NT2/D1 (cell line): Measurements from ENCODE around the gene PDE11A.

Experiments
- YY1 ChIP-seq: IDR thresholded peaks from 2 replicates; pipeline ENCODE4 v1.6.1; 2011; ENCODE audit not compliant: insufficient read length, insufficient read depth
- ZNF274 ChIP-seq: IDR thresholded peaks from 2 replicates; pipeline ENCODE4 v1.6.1; 2011; ENCODE audit warnings: mild to moderate bottlenecking, low read depth, low read length

GRCh38 chr2:177767768-177768167 is 304.8 kb downstream of the PDE11A start:
- TF ChIP-seq YY1 (no peak), ZNF274 (no peak)
